Left lobe of liver (tissue), 1 donor: Measurements from ENCODE around the gene CFTR. TPM values are rescaled to one million over a fixed set of nuclear protein-coding genes. Genes with fewer than 3 reads are reported as not detected.

ENCODE experiments used
- total RNA-seq: library from RNA; stranded (reverse); gene quantifications from one replicate; pipeline ENCODE4 v1.2.1, GENCODE V29; 2021
- donor health status: DM: no; HTN: yes; CAD: no.

The CFTR gene
- total RNA-seq, 1 donor from 2014 or later = 1.1 TPM

Other genes with a start within 250 kb of the CFTR start
- gene WNT2, start 157.0 kb upstream of the CFTR start, total RNA-seq = 0.86 TPM
- not detected for gene ASZ1, start 52.5 kb upstream of the CFTR start, total RNA-seq